ENCODE measurements around the gene RNASE9.

DNA sequence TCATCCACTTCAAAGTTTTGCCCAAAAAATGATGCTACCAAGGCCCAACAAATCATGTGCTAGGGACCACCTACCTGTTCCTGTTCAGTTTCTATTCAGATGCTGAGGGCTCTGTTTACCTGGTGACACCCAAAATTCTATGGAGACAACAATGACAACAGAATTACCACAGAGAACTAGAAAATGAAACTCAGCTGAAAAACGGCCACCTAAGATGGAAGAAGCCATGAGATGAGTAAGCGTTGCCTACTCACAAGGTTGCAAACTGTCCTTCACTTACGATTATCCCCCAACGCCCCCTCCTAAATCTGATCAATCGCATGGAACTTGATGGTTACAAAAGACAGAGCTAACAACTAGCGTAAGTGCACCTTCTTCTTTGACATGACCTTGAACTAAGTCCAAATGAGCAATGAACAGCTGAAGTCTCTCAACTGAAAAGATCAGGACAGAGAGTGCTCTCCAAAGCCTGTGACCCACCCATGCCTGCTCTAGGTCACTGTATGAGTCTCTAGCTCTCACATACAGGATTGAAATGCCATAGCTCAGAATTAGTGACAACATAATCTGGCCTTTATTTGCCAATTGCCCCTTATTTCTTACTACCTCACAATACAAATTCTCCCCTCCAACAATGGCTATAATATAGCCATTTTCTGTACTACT, 26.8 kb upstream of the RNASE9 start, which contains the start of gene RNASE11:
- no peak for TF ChIP-seq POLR2A (IDR thresholded peaks at IDR 0.05; ENCODE audit: low read depth, low read length)
- no peak for TF ChIP-seq POLR2AphosphoS5 (IDR thresholded peaks at IDR 0.05; ENCODE audit: low read depth, low read length)
- no peak for TF ChIP-seq TAF1 (IDR thresholded peaks at IDR 0.05; ENCODE audit: low read depth, low read length)
- no peak for TF ChIP-seq POU2F2 (IDR thresholded peaks at IDR 0.05; ENCODE audit: low read depth, low read length)
- no peak for TF ChIP-seq PAX5 (IDR thresholded peaks at IDR 0.05; ENCODE audit: insufficient read depth, low read length, severe bottlenecking)
- TF ChIP-seq SPI1 (IDR thresholded peaks at IDR 0.05; ENCODE audit: low read depth, low read length): no peak

All from GM12891 (cell line).